Kasumi-1 (cell line): ENCODE measurements around the gene ZNF536.

Experiments
- DNase-seq, 2 experiments: peaks; one replicate each; lab custom pipeline; 2025; lab: John Stamatoyannopoulos, UW

The ZNF536 gene

DNA sequence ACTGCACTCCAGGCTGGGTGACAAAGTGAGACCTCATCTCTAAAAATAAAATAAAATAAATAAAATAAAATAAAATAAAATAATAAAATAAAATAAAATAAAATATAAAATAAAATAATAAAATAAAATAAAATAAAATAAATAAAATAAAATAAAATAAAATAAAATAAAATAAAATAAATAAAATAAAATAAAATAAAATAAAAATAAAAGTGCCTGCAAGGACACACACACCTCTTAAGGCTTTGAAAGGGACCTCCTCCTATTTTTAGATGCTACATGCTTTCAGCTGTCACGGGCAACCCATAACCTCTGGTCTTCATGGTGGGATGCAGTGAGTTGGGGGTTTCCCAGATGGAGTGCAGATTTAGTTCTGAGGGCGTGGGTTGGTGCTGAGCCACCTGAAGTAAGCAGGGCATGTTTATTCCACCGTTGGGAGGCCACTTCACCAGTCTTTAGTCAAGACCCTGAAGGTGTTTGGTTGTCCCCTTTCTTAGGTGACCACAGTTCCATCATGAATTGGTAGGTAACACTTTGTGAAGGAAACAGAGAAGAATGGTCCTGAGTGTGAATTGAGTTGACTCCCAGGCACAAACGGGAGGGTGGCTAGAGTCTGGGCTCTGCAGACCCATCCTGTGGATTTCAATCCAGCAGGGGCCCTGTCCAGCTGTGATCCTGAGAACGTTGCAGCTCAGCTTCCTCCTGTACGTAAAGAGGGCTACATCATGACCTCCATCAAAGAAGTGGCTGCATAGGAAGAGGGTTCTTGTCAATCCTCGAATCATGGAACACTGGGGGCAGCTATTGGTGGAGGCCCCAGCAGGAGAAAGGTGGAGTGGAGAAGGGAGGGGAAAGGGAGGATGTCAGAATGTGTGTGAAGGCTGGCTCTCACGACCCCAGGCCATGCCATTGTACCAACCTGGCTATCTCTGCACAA lies 234.2 kb downstream of the ZNF536 start:
- DNase-seq = no peak
